Astrocyte (in vitro differentiated cells and primary cell): ENCODE data around the gene HOXA10.

Experiments
- EZH2 ChIP-seq: IDR thresholded peaks from 2 replicates; pipeline ENCODE4 v1.6.1; 2012; ENCODE audit warnings: mild to moderate bottlenecking, low read length, inconsistent platforms; ENCODE audit not compliant: insufficient read depth
- TF ChIP-seq, protein P1 (sequence below): IDR thresholded peaks from 2 replicates; pipeline ENCODE4 v1.5.1; 2011; ENCODE audit warnings: low read depth, mild to moderate bottlenecking, inconsistent platforms, low read length, moderate library complexity; ENCODE audit not compliant: insufficient read depth

DNA sequence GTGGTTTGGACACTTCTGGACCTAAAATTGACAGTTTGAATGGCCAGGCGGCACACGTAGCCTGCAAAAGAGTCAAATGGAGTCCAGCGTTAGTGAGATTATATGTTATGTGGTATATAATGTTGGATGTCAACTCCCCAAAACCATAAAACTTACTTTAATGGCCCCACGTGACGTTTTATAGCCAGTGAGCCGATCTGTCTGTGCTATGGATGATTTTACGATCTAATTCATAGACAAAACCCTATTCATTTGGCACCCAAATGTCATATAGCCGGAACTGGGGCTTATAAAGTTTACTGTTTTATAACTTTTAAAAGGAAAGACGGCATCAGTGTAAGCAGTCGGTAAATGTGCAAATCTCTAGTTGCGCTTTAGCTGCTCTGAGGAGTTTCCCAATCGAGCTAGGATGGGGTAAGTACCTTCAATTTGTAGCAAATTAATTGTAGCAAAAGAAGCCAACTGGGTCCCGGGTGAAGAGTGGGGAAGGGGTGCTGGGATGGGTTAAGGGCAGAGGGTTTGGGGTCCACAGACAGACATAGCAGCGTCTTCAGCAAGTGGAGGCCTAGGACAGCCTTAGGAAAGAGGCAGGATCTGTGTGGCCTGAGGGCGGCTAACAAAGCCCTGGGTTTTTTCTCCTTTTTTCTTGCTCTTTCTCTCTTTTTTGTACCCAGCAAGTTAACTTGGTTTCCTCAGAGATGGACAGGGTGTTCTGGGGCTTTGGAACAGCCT is 33.8 kb downstream of the HOXA10 start:
- TF ChIP-seq, protein P1, sequence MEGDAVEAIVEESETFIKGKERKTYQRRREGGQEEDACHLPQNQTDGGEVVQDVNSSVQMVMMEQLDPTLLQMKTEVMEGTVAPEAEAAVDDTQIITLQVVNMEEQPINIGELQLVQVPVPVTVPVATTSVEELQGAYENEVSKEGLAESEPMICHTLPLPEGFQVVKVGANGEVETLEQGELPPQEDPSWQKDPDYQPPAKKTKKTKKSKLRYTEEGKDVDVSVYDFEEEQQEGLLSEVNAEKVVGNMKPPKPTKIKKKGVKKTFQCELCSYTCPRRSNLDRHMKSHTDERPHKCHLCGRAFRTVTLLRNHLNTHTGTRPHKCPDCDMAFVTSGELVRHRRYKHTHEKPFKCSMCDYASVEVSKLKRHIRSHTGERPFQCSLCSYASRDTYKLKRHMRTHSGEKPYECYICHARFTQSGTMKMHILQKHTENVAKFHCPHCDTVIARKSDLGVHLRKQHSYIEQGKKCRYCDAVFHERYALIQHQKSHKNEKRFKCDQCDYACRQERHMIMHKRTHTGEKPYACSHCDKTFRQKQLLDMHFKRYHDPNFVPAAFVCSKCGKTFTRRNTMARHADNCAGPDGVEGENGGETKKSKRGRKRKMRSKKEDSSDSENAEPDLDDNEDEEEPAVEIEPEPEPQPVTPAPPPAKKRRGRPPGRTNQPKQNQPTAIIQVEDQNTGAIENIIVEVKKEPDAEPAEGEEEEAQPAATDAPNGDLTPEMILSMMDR, result no peak
- no peak for TF ChIP-seq EZH2
